Measurements from ENCODE around the gene AGFG2. TPM values are rescaled to one million over a fixed set of nuclear protein-coding genes. Genes with fewer than 3 reads are reported as not detected.

The AGFG2 gene
- total and polyA plus RNA-seq, 2 of the 13 experiments (the other 11 are each of a cell fraction or from before 2014, with no cell fraction given): 125 to 132 TPM

- TF ChIP-seq ZBTB25 (CRISPR knock-in tag; IDR thresholded peaks at IDR 0.05) (no peak), CEBPB (IDR thresholded peaks at IDR 0.05; ENCODE audit: borderline replicate concordance, low read depth, low read length) (no peak), ZNF770 (CRISPR knock-in tag; IDR thresholded peaks at IDR 0.05) (0 out of 2 replicates have a peak, but pooled peaks have one; percentile 35), PCBP2 (optimal IDR thresholded peaks at IDR 0.05; ENCODE audit: low read depth, low read length, poor library complexity, severe bottlenecking) (peak; percentile 11), ZNF619 (CRISPR knock-in tag; IDR thresholded peaks at IDR 0.05) (peak; percentile 64; the same call in 1 of the 2 replicates), CREBL2 (CRISPR knock-in tag; IDR thresholded peaks at IDR 0.05; ENCODE audit: borderline replicate concordance) (no peak), MATR3 (CRISPR knock-in tag; IDR thresholded peaks at IDR 0.05) (no peak), ZNF432 (CRISPR knock-in tag; IDR thresholded peaks at IDR 0.05; ENCODE audit: borderline replicate concordance) (no peak; the same call in 1 of the 2 replicates), ZHX1 (CRISPR knock-in tag; IDR thresholded peaks at IDR 0.05; ENCODE audit: low read depth) (no peak), ZNF33A (CRISPR knock-in tag; IDR thresholded peaks at IDR 0.05; ENCODE audit: borderline replicate concordance) (no peak), PBX2 (CRISPR knock-in tag; IDR thresholded peaks at IDR 0.05) (no peak), TFAP4 (IDR thresholded peaks at IDR 0.05; ENCODE audit: borderline replicate concordance, low read depth) (peak; percentile 34; the same call in 1 of the 2 replicates), NRL (CRISPR knock-in tag; IDR thresholded peaks at IDR 0.05; ENCODE audit: borderline replicate concordance) (0 out of 2 replicates have a peak, but pooled peaks have one; percentile 41), KDM5B (CRISPR knock-in tag; IDR thresholded peaks at IDR 0.05; ENCODE audit: borderline replicate concordance) (peak; percentile 52; the same call in 1 of the 2 replicates), ZNF326 (CRISPR knock-in tag; IDR thresholded peaks at IDR 0.05; ENCODE audit: borderline replicate concordance) (peak; percentile 88; the same call in 1 of the 2 replicates), FIP1L1 (IDR thresholded peaks at IDR 0.05; ENCODE audit: borderline replicate concordance, insufficient read depth, low read depth, low read length) (peak; percentile 96), ZNF333 (CRISPR knock-in tag; IDR thresholded peaks at IDR 0.05; ENCODE audit: borderline replicate concordance) (0 out of 2 replicates have a peak, but pooled peaks have one; percentile 41), MIER3 (CRISPR knock-in tag; IDR thresholded peaks at IDR 0.05; ENCODE audit: borderline replicate concordance) (peak; percentile 20; the same call in 1 of the 2 replicates), BRD4 (CRISPR knock-in tag; IDR thresholded peaks at IDR 0.05) (0 out of 2 replicates have a peak, but pooled peaks have one; percentile 51)
Measured at GRCh38 chr7:100570954-100571828, 32.2 kb downstream of the AGFG2 start (continued).
